Transverse colon (tissue), 3 donors: Measurements from ENCODE around the gene GSX2.

ENCODE experiments used
- POLR2A ChIP-seq: fragments of 450-650 bp; IDR thresholded peaks from one replicate; pipeline ENCODE4 v1.6.1; 2016; ENCODE audit warnings: antibody characterized with exemption, mild to moderate bottlenecking, moderate library complexity
- TF ChIP-seq, protein P1 (sequence below), 5 experiments: fragments of 200-600 bp in 3 of 5; fragments of 450-650 bp in 2 of 5; sonication (generic) in 3 of 5; IDR thresholded peaks; 1 replicate in 2 of 5; 2 replicates in 3 of 5; pipeline ENCODE4 v1.5.1; 2016 to 2017; ENCODE audit warnings: antibody characterized with exemption in 5 of 5, inconsistent platforms in 3 of 5, mild to moderate bottlenecking in 2 of 5, moderate library complexity in 1 of 5

DNA sequence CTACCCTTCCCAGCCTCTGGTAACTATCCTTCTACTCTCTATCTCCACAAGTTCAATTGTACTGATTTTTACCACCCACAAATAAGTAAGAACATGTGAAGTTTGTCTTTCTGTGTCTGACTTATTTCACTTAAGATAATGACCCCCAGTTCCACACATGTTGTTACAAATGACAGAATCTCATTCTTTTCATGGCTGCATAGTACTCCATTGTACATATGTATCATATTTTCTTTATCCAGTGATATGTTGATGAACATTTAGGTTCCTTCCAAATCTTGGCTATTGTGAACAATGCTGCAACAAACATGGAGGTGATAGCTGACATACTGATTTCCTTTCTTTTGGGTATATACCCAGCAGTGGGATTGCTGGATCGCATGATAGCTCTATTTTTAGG, 27.7 kb downstream of the GSX2 start:
- TF ChIP-seq, protein P1, sequence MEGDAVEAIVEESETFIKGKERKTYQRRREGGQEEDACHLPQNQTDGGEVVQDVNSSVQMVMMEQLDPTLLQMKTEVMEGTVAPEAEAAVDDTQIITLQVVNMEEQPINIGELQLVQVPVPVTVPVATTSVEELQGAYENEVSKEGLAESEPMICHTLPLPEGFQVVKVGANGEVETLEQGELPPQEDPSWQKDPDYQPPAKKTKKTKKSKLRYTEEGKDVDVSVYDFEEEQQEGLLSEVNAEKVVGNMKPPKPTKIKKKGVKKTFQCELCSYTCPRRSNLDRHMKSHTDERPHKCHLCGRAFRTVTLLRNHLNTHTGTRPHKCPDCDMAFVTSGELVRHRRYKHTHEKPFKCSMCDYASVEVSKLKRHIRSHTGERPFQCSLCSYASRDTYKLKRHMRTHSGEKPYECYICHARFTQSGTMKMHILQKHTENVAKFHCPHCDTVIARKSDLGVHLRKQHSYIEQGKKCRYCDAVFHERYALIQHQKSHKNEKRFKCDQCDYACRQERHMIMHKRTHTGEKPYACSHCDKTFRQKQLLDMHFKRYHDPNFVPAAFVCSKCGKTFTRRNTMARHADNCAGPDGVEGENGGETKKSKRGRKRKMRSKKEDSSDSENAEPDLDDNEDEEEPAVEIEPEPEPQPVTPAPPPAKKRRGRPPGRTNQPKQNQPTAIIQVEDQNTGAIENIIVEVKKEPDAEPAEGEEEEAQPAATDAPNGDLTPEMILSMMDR (IDR thresholded peaks at IDR 0.05), result no peak
- no peak for TF ChIP-seq POLR2A
